ENCODE data around the gene SLC26A9.
A peak's percentile ranks its signal among the peaks of the same experiment; 100 is the strongest.
"Not testable (repeated sequence)": the region's sequence is repeated elsewhere in the genome, so short reads cannot be mapped to it uniquely, and the experiment has no call there.

The SLC26A9 gene

DNA sequence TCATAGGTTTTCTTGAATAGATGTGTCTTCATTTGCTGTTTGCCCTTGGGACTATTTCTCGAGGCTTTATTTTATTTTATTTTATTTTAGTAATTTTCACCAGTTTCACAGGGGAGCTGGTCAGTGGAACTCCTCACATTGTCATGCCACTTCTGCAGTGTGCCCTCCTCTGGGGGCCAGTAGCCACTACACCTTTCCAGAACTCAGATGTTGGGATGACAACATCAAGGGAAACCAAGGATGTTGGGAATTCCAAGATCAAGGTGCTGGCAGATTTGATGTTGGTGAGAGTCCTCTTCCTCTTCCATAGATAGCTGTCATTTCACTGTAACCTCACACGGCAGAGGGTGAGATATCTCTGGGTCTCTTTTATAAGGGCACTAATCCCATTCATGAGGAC is 35.5 kb downstream of the SLC26A9 start:
- Histone ChIP-seq H3K4me2 (ENCODE audit: low read length) (no peak overlapping the region), H4K20me1 (ENCODE audit: control insufficient read depth, insufficient read depth, low read depth, low read length) (no peaks in the 10 kb centered on the region), H3K9me2 (replicated peaks; ENCODE audit: control insufficient read depth, low read length) (no peaks in the 10 kb centered on the region), H3K79me2 (ENCODE audit: control insufficient read depth, low read length) (no peaks in the 10 kb centered on the region), H3K4me3 (ENCODE audit: low read length) (no peak overlapping the region), H3K27me3 (ENCODE audit: control insufficient read depth, low read length) (peaks cover 11% of the 10 kb centered on the region; the same call in 1 of the 2 replicates), H3F3A (ENCODE audit: control insufficient read depth, insufficient read depth) (no peaks in the 10 kb centered on the region), H3K36me3 (ENCODE audit: control insufficient read depth, low read length) (no peaks in the 10 kb centered on the region), H3K9me3 (ENCODE audit: control insufficient read depth, insufficient read depth, low read length) (no peaks in the 10 kb centered on the region), H3K4me1 (ENCODE audit: control insufficient read depth, low read length) (no peaks in the 10 kb centered on the region), H3K27ac (ENCODE audit: low read depth, low read length) (no peak overlapping the region)
- TF ChIP-seq EZH2phosphoT487 (IDR thresholded peaks at IDR 0.05; ENCODE audit: borderline replicate concordance, low read length) = no peak
- TF ChIP-seq, protein P1, sequence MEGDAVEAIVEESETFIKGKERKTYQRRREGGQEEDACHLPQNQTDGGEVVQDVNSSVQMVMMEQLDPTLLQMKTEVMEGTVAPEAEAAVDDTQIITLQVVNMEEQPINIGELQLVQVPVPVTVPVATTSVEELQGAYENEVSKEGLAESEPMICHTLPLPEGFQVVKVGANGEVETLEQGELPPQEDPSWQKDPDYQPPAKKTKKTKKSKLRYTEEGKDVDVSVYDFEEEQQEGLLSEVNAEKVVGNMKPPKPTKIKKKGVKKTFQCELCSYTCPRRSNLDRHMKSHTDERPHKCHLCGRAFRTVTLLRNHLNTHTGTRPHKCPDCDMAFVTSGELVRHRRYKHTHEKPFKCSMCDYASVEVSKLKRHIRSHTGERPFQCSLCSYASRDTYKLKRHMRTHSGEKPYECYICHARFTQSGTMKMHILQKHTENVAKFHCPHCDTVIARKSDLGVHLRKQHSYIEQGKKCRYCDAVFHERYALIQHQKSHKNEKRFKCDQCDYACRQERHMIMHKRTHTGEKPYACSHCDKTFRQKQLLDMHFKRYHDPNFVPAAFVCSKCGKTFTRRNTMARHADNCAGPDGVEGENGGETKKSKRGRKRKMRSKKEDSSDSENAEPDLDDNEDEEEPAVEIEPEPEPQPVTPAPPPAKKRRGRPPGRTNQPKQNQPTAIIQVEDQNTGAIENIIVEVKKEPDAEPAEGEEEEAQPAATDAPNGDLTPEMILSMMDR (IDR thresholded peaks at IDR 0.05; ENCODE audit: low read depth, low read length, poor library complexity, severe bottlenecking) = peak; percentile 58

DNA sequence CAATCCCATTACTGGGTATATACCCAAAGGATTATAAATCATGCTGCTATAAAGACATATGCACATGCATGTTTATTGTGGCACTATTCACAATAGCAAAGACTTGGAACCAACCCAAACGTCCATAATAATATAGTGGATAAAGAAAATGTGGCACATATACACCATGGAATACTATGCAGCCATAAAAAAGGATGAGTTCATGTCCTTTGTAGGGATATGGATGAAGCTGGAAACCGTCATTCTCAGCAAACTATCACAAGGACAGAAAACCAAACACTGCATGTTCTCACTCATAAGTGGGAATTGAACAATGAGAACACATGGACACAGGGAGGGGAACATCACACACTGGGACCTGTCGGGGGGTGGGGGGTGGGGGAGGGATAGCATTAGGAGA is 38.2 kb downstream of the SLC26A9 start:
- not testable (repeated sequence) for H4K20me1 ChIP-seq (ENCODE audit: control insufficient read depth, insufficient read depth, low read depth, low read length)

DNA sequence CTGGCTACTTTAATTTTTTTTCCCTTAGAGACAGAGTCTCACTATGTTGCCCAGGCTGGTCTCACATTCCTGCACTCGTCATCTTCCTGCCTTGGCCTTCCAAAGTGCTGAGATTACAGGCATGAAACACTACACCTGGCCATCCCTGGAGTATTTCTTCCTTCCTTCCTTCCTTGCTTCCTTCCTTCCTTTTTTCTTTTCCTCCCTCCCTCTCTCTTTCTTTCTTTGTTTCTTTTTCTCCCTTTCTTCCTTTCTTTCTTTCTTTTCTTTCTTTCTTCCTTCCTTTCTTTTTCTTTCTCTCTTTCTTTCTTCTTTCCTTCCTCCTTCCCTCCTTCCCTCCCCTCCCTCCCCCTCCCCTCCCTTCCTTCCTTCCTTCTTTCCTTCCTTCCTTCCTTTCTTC is 46.9 kb downstream of the SLC26A9 start:
- Histone ChIP-seq H3K9me2 (replicated peaks; ENCODE audit: control insufficient read depth, low read length) (no peaks in the 10 kb centered on the region), H4K20me1 (ENCODE audit: control insufficient read depth, insufficient read depth, low read depth, low read length) (no peaks in the 10 kb centered on the region), H3K27me3 (ENCODE audit: control insufficient read depth, low read length) (no peaks in the 10 kb centered on the region), H3K4me3 (ENCODE audit: low read length) (no peak overlapping the region), H3K27ac (ENCODE audit: low read depth, low read length) (no peak overlapping the region), H3F3A (ENCODE audit: control insufficient read depth, insufficient read depth) (no peaks in the 10 kb centered on the region), H3K4me2 (ENCODE audit: low read length) (no peak overlapping the region), H3K9me3 (ENCODE audit: control insufficient read depth, insufficient read depth, low read length) (peaks cover 4% of the 10 kb centered on the region; the same call in 1 of the 2 replicates), H3K4me1 (ENCODE audit: control insufficient read depth, low read length) (no peaks in the 10 kb centered on the region), H3K79me2 (ENCODE audit: control insufficient read depth, low read length) (no peaks in the 10 kb centered on the region), H3K36me3 (ENCODE audit: control insufficient read depth, low read length) (no peaks in the 10 kb centered on the region)
- TF ChIP-seq, protein P1 (IDR thresholded peaks at IDR 0.05; ENCODE audit: low read depth, low read length, poor library complexity, severe bottlenecking) = no peak
- no peak for TF ChIP-seq EZH2phosphoT487 (IDR thresholded peaks at IDR 0.05; ENCODE audit: borderline replicate concordance, low read length)

More for the DNA sequence above, 38.2 kb downstream of the SLC26A9 start:
- not testable (repeated sequence) for H3K4me2 ChIP-seq (ENCODE audit: low read length); H3K36me3 ChIP-seq (ENCODE audit: control insufficient read depth, low read length); H3K27ac ChIP-seq (ENCODE audit: low read depth, low read length); H3K4me3 ChIP-seq (ENCODE audit: low read length); H3K9me2 ChIP-seq (replicated peaks; ENCODE audit: control insufficient read depth, low read length); H3K27me3 ChIP-seq (ENCODE audit: control insufficient read depth, low read length); H3K79me2 ChIP-seq (ENCODE audit: control insufficient read depth, low read length); H3K9me3 ChIP-seq (ENCODE audit: control insufficient read depth, insufficient read depth, low read length); H3F3A ChIP-seq (ENCODE audit: control insufficient read depth, insufficient read depth); H3K4me1 ChIP-seq (ENCODE audit: control insufficient read depth, low read length)

DNA sequence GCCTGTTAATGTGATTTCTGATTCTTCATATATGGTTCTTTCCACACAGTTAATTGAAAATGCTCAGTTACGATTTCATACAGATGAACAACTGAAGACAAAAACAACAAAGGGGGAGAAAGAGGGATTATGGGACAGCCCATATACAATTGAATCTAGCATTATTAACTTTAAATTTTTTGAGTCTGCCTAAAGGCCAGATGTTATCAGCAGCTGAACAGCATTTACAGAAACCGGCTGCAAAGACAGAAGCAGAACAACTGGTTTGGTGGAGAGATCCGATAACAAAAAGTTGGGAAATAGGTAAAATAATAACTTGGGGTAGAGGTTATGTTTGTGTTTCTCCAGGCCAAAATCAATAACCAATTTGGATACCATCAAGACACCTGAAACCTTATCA is 49.1 kb downstream of the SLC26A9 start:
- H3K27me3 ChIP-seq (ENCODE audit: control insufficient read depth, low read length); H3K9me2 ChIP-seq (replicated peaks; ENCODE audit: control insufficient read depth, low read length); H3K9me3 ChIP-seq (ENCODE audit: control insufficient read depth, insufficient read depth, low read length): not testable (repeated sequence)

DNA sequence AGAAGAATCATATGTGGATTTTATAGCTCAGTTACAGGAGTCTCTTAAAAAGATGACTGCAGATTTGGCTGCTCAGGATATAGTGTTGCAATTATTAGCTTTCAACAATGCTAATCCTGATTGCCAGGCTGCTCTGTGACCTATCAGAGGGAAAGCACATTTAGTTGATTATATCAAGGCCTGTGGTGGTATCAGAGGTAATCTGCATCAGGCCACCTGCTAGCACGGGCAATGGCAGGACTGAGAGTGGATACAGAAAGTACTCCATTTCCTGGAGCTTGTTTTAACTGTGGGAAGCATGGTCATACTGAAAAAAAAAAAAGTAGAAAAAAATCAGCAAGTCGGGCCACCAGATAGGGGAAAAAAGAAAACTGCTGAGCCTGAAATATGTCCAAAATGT is 51.1 kb downstream of the SLC26A9 start:
- H3F3A ChIP-seq (ENCODE audit: control insufficient read depth, insufficient read depth); H3K4me2 ChIP-seq (ENCODE audit: low read length); H3K9me2 ChIP-seq (replicated peaks; ENCODE audit: control insufficient read depth, low read length); H3K27me3 ChIP-seq (ENCODE audit: control insufficient read depth, low read length); H3K4me3 ChIP-seq (ENCODE audit: low read length); H3K9me3 ChIP-seq (ENCODE audit: control insufficient read depth, insufficient read depth, low read length); H3K27ac ChIP-seq (ENCODE audit: low read depth, low read length); H4K20me1 ChIP-seq (ENCODE audit: control insufficient read depth, insufficient read depth, low read depth, low read length); H3K79me2 ChIP-seq (ENCODE audit: control insufficient read depth, low read length); H3K36me3 ChIP-seq (ENCODE audit: control insufficient read depth, low read length); H3K4me1 ChIP-seq (ENCODE audit: control insufficient read depth, low read length): not testable (repeated sequence)

More for the DNA sequence above, 49.1 kb downstream of the SLC26A9 start:
- H4K20me1 ChIP-seq (ENCODE audit: control insufficient read depth, insufficient read depth, low read depth, low read length); H3K4me2 ChIP-seq (ENCODE audit: low read length); H3K4me3 ChIP-seq (ENCODE audit: low read length); H3K36me3 ChIP-seq (ENCODE audit: control insufficient read depth, low read length); H3F3A ChIP-seq (ENCODE audit: control insufficient read depth, insufficient read depth); H3K79me2 ChIP-seq (ENCODE audit: control insufficient read depth, low read length); H3K4me1 ChIP-seq (ENCODE audit: control insufficient read depth, low read length); H3K27ac ChIP-seq (ENCODE audit: low read depth, low read length): not testable (repeated sequence)

DNA sequence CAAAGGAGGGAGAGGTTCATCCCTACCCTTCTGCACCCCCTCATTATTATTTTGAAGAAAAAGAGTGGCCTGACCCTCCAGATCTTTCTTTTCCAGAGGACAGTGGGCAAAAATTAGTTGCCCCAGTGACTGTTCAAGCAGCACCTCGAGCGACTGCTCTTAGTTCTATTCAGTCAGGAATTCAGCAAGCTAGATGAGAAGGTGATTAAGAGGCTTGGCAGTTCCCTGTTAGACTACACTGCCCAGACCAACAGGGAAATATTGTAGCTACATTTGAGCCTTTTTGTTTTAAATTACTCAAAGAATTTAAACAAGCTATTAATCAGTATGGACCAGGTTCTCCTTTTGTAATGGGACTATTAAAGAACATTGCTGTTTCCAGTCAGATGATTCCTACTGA is 51.8 kb downstream of the SLC26A9 start:
- not testable (repeated sequence) for H3K4me2 ChIP-seq (ENCODE audit: low read length); H3K4me1 ChIP-seq (ENCODE audit: control insufficient read depth, low read length)

DNA sequence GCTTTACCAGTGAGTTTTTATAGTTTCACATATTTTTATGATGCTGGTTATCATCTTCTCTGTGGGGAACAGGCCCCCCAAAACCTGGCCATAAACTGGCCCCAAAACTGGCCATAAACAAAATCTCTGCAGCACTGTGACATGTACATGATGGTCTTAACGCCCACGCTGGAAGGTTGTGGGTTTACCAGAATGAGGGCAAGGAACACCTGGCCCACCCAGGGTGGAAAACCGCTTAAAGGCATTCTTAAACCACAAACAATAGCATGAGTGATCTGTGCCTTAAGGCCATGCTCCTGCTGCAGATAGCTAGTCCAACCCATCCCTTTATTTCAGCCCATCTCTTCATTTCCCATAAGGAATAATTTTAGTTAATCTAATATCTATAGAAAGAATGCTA is 52.6 kb downstream of the SLC26A9 start:
- not testable (repeated sequence) for H3K36me3 ChIP-seq (ENCODE audit: control insufficient read depth, low read length); H3K9me2 ChIP-seq (replicated peaks; ENCODE audit: control insufficient read depth, low read length); H4K20me1 ChIP-seq (ENCODE audit: control insufficient read depth, insufficient read depth, low read depth, low read length); H3K4me3 ChIP-seq (ENCODE audit: low read length); H3K4me1 ChIP-seq (ENCODE audit: control insufficient read depth, low read length); H3K27ac ChIP-seq (ENCODE audit: low read depth, low read length); H3K9me3 ChIP-seq (ENCODE audit: control insufficient read depth, insufficient read depth, low read length); H3K79me2 ChIP-seq (ENCODE audit: control insufficient read depth, low read length); H3K27me3 ChIP-seq (ENCODE audit: control insufficient read depth, low read length); H3F3A ChIP-seq (ENCODE audit: control insufficient read depth, insufficient read depth); H3K4me2 ChIP-seq (ENCODE audit: low read length)

More for the DNA sequence above, 51.8 kb downstream of the SLC26A9 start:
- not testable (repeated sequence) for H3K27me3 ChIP-seq (ENCODE audit: control insufficient read depth, low read length); H3K9me2 ChIP-seq (replicated peaks; ENCODE audit: control insufficient read depth, low read length); H4K20me1 ChIP-seq (ENCODE audit: control insufficient read depth, insufficient read depth, low read depth, low read length); H3K79me2 ChIP-seq (ENCODE audit: control insufficient read depth, low read length); H3K9me3 ChIP-seq (ENCODE audit: control insufficient read depth, insufficient read depth, low read length); H3K36me3 ChIP-seq (ENCODE audit: control insufficient read depth, low read length); H3K27ac ChIP-seq (ENCODE audit: low read depth, low read length); H3K4me3 ChIP-seq (ENCODE audit: low read length); H3F3A ChIP-seq (ENCODE audit: control insufficient read depth, insufficient read depth)
